H9 (cell line): ENCODE results near the gene UBFD1. TPM values are rescaled to one million over a fixed set of nuclear protein-coding genes. Genes with fewer than 3 reads are reported as not detected.

ENCODE experiments used
- DNase-seq: peaks from one replicate; pipeline ENCODE4 v3.0.0-alpha.2; 2017
- H2AFZ ChIP-seq: one replicate; pipeline ENCODE4 v1.6.1; 2013; ENCODE audit warnings: mild to moderate bottlenecking, low read length, control low read depth, moderate library complexity
- H2AK5ac ChIP-seq: 2 replicates; pipeline ENCODE4 v1.6.1; 2013; ENCODE audit warnings: low read length, control low read depth, mixed read lengths; ENCODE audit not compliant: insufficient read length
- H2BK120ac ChIP-seq: one replicate; pipeline ENCODE4 v1.6.1; 2013; ENCODE audit warnings: low read depth, mild to moderate bottlenecking, low read length, control low read depth, inconsistent platforms; ENCODE audit not compliant: poor library complexity, severe bottlenecking
- H2BK12ac ChIP-seq: 2 replicates; pipeline ENCODE4 v1.6.1; 2013; ENCODE audit warnings: low read length, control low read depth, mixed read lengths, low read depth; ENCODE audit not compliant: insufficient read length
- H2BK15ac ChIP-seq: 2 replicates; pipeline ENCODE4 v1.6.1; 2013; ENCODE audit warnings: low read depth, low read length, control low read depth
- H2BK20ac ChIP-seq: one replicate; pipeline ENCODE4 v1.6.1; 2013; ENCODE audit warnings: low read depth, mild to moderate bottlenecking, low read length, control low read depth, inconsistent platforms; ENCODE audit not compliant: poor library complexity, severe bottlenecking
- H2BK5ac ChIP-seq: 2 replicates; pipeline ENCODE4 v1.6.1; 2013; ENCODE audit warnings: low read length, control low read depth, mixed read lengths; ENCODE audit not compliant: insufficient read length
- H3K14ac ChIP-seq: 2 replicates; pipeline ENCODE4 v1.6.1; 2013; ENCODE audit warnings: low read length, control low read depth; ENCODE audit not compliant: insufficient read depth
- H3K18ac ChIP-seq: 2 replicates; pipeline ENCODE4 v1.6.1; 2013; ENCODE audit warnings: low read depth, mild to moderate bottlenecking, mixed read lengths, low read length, control low read depth; ENCODE audit not compliant: insufficient read length
- H3K23ac ChIP-seq: 2 replicates; pipeline ENCODE4 v1.6.1; 2013; ENCODE audit warnings: low read length, control low read depth, mixed read lengths, low read depth; ENCODE audit not compliant: insufficient read length
- H3K23me2 ChIP-seq: 2 replicates; pipeline ENCODE4 v1.6.1; 2013; ENCODE audit warnings: low read depth, mild to moderate bottlenecking, mixed read lengths, low read length, control low read depth; ENCODE audit not compliant: insufficient read length, poor library complexity, severe bottlenecking
- H3K27ac ChIP-seq: 2 replicates; pipeline ENCODE4 v1.5.1; 2013; ENCODE audit warnings: low read length, control low read depth, mixed read lengths, low read depth; ENCODE audit not compliant: insufficient read length
- H3K27me3 ChIP-seq: 2 replicates; pipeline ENCODE4 v1.6.1; 2013; ENCODE audit warnings: low read length, control low read depth, inconsistent platforms; ENCODE audit not compliant: insufficient read depth
- H3K4ac ChIP-seq: 2 replicates; pipeline ENCODE4 v1.6.1; 2013; ENCODE audit warnings: low read depth, mild to moderate bottlenecking, control low read depth, inconsistent platforms, low read length, moderate library complexity
- H3K4me1 ChIP-seq: 2 replicates; pipeline ENCODE4 v1.6.1; 2013; ENCODE audit warnings: low read length, control low read depth, inconsistent platforms; ENCODE audit not compliant: insufficient read depth
- H3K4me2 ChIP-seq: 2 replicates; pipeline ENCODE4 v1.6.1; 2013; ENCODE audit warnings: low read length, control low read depth, mixed read lengths; ENCODE audit not compliant: insufficient read length, insufficient read depth
- H3K56ac ChIP-seq: 2 replicates; pipeline ENCODE4 v1.6.1; 2013; ENCODE audit warnings: low read depth, mild to moderate bottlenecking, mixed read lengths, low read length, control low read depth; ENCODE audit not compliant: insufficient read length
- H3K79me1 ChIP-seq: 2 replicates; pipeline ENCODE4 v1.6.1; 2013; ENCODE audit warnings: low read depth, mild to moderate bottlenecking, moderate library complexity, low read length, control low read depth, inconsistent platforms; ENCODE audit not compliant: insufficient read depth, poor library complexity, severe bottlenecking
- H3K79me2 ChIP-seq: 2 replicates; pipeline ENCODE4 v1.6.1; 2013; ENCODE audit warnings: low read length, control low read depth, inconsistent platforms; ENCODE audit not compliant: insufficient read depth
- H3K9ac ChIP-seq: 2 replicates; pipeline ENCODE4 v1.6.1; 2013; ENCODE audit warnings: low read length, control low read depth, mixed read lengths; ENCODE audit not compliant: insufficient read length; ENCODE audit errors: extremely low read depth
- H3K9me3 ChIP-seq: one replicate; pipeline ENCODE4 v1.6.1; 2013; ENCODE audit warnings: low read depth, low read length, inconsistent platforms; ENCODE audit not compliant: control insufficient read depth
- H3T11ph ChIP-seq: one replicate; pipeline ENCODE4 v1.6.1; 2013; ENCODE audit warnings: mild to moderate bottlenecking, low read length, control low read depth, inconsistent platforms
- H4K20me1 ChIP-seq: one replicate; pipeline ENCODE4 v1.6.1; 2013; ENCODE audit not compliant: control insufficient read depth, insufficient read length, insufficient read depth
- H4K5ac ChIP-seq: 2 replicates; pipeline ENCODE4 v1.6.1; 2013; ENCODE audit warnings: low read depth, mild to moderate bottlenecking, mixed read lengths, low read length, control low read depth; ENCODE audit not compliant: insufficient read length
- H4K8ac ChIP-seq: replicated peaks from 2 replicates; pipeline ENCODE4 v1.6.1; 2013; ENCODE audit warnings: low read length, control low read depth, mixed read lengths, low read depth; ENCODE audit not compliant: insufficient read length
- H4K91ac ChIP-seq: 2 replicates; pipeline ENCODE4 v1.6.1; 2013; ENCODE audit warnings: low read depth, mild to moderate bottlenecking, moderate library complexity, mixed read lengths, low read length, control low read depth; ENCODE audit not compliant: insufficient read length
- H3K27ac Mint-ChIP-seq, 3 experiments: 2 replicates in 2 of 3; 3 replicates in 1 of 3; pipeline ENCODE4 v1.8.0; 2020 to 2021; ENCODE audit warnings: mixed read lengths in 3 of 3, mild to moderate bottlenecking in 1 of 3, moderate library complexity in 1 of 3
- H3K27me3 Mint-ChIP-seq: 2 replicates; pipeline ENCODE4 v1.8.0; 2021; ENCODE audit warnings: low read depth, mild to moderate bottlenecking, moderate library complexity, mixed read lengths
- H3K36me3 Mint-ChIP-seq, 3 experiments: 2 replicates in 2 of 3; 3 replicates in 1 of 3; pipeline ENCODE4 v1.8.0; 2020 to 2021; ENCODE audit warnings: low read depth in 3 of 3, mixed read lengths in 3 of 3; ENCODE audit not compliant: insufficient read depth in 1 of 3
- H3K4me1 Mint-ChIP-seq, 2 experiments: 2 replicates each; pipeline ENCODE4 v1.8.0; 2020; ENCODE audit warnings: mixed read lengths in 2 of 2
- H3K4me3 Mint-ChIP-seq, 2 experiments: 2 replicates in 1 of 2; 3 replicates in 1 of 2; pipeline ENCODE4 v1.8.0; 2020 to 2021; ENCODE audit warnings: mild to moderate bottlenecking in 2 of 2, mixed read lengths in 2 of 2, moderate library complexity in 1 of 2
- H3K9me3 Mint-ChIP-seq, 2 experiments: 2 replicates in 1 of 2; 3 replicates in 1 of 2; pipeline ENCODE4 v1.8.0; 2020; ENCODE audit warnings: mild to moderate bottlenecking in 2 of 2, mixed read lengths in 2 of 2, moderate library complexity in 1 of 2
- WGBS: extraction: QIAGEN DNeasy Blood & Tissue Kit; methylation state at CpG from one replicate; pipeline ENCODE4 v1.1.7; 2013; ENCODE audit warnings: missing lambda C conversion rate, low lambda C conversion rate, mixed read lengths; ENCODE audit not compliant: insufficient read length; ENCODE audit errors: extremely low coverage; 5-methylcytosine and 5-hydroxymethylcytosine counted together
- total RNA-seq: library from RNA; stranded (reverse); gene quantifications from 2 replicates; pipeline ENCODE4 v1.2.1, GENCODE V29; 2021
- TF ChIP-seq, protein P1 (sequence below): fragments of 200-600 bp; sonication (generic); conservative IDR thresholded peaks from 3 replicates; pipeline ENCODE4 v1.8.0; 2021; ENCODE audit warnings: antibody characterized with exemption, mild to moderate bottlenecking

Gene UBFD1
- total RNA-seq, 1 experiment from 2014 or later: 107 TPM

DNA sequence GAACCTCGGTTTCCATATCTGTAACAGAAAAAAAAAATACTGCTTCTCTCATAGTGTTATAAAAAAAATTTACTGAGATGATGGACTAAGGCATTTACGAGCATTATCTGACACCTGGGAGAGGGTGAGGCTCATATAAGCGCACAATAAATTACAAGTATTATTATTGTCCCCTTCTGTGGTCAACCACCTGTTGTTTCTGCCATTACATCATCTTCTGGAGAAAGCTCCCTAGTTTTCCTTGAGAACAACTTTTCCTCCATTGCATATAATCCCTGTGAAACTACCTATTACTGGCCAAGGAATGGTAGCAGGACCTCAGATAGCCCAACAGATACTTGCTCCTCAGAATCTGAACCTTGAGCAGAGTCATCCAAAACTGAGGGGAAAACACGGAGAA is 35.6 kb upstream of the UBFD1 start:
- TF ChIP-seq, protein P1, sequence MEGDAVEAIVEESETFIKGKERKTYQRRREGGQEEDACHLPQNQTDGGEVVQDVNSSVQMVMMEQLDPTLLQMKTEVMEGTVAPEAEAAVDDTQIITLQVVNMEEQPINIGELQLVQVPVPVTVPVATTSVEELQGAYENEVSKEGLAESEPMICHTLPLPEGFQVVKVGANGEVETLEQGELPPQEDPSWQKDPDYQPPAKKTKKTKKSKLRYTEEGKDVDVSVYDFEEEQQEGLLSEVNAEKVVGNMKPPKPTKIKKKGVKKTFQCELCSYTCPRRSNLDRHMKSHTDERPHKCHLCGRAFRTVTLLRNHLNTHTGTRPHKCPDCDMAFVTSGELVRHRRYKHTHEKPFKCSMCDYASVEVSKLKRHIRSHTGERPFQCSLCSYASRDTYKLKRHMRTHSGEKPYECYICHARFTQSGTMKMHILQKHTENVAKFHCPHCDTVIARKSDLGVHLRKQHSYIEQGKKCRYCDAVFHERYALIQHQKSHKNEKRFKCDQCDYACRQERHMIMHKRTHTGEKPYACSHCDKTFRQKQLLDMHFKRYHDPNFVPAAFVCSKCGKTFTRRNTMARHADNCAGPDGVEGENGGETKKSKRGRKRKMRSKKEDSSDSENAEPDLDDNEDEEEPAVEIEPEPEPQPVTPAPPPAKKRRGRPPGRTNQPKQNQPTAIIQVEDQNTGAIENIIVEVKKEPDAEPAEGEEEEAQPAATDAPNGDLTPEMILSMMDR: no peak
- Histone ChIP-seq H4K8ac (no peak overlapping the region), H3K14ac (no peak overlapping the region), H3K27me3 (no peaks in the 10 kb centered on the region), H2BK120ac (no peak overlapping the region), H3K23me2 (no peaks in the 10 kb centered on the region), H3K79me1 (no peaks in the 10 kb centered on the region), H3K27ac (no peak overlapping the region), H4K20me1 (no peaks in the 10 kb centered on the region), H3K4me2 (no peak overlapping the region), H3T11ph (no peak overlapping the region), H4K91ac (no peak overlapping the region), H2AK5ac (no peak overlapping the region), H3K56ac (no peak overlapping the region), H3K79me2 (no peaks in the 10 kb centered on the region), H2BK15ac (no peak overlapping the region), H3K4ac (no peak overlapping the region), H2BK12ac (no peak overlapping the region), H3K23ac (no peak overlapping the region), H3K4me1 (no peaks in the 10 kb centered on the region), H4K5ac (no peak overlapping the region), H2AFZ (no peak overlapping the region), H2BK5ac (no peak overlapping the region), H3K9me3 (no peaks in the 10 kb centered on the region), H3K18ac (no peak overlapping the region), H3K9ac (no peak overlapping the region), H2BK20ac (no peak overlapping the region)
- no CpG with 5 or more reads among the region's 4 CpGs for WGBS
- Mint-ChIP-seq H3K9me3 (no peaks in the 10 kb centered on the region; a peak in 1 of 5 replicates), H3K4me3 (no peak overlapping the region), H3K27ac (no peak overlapping the region), H3K27me3 (no peaks in the 10 kb centered on the region), H3K4me1 (no peaks in the 10 kb centered on the region), H3K36me3 (peaks cover 35 to 71% (median 61%) of the 10 kb centered on the region in 3 experiments)
- DNase-seq: no peak
